NOMO-1 treated with dmso at 0.1 percent for 144 hours (cell line): Measurements from ENCODE around the gene ACCS.

Source experiments
- DNase-seq: peaks from one replicate; lab custom pipeline; 2025; ENCODE audit not compliant: unreplicated experiment; lab: John Stamatoyannopoulos, UW

Gene ACCS, protein sequence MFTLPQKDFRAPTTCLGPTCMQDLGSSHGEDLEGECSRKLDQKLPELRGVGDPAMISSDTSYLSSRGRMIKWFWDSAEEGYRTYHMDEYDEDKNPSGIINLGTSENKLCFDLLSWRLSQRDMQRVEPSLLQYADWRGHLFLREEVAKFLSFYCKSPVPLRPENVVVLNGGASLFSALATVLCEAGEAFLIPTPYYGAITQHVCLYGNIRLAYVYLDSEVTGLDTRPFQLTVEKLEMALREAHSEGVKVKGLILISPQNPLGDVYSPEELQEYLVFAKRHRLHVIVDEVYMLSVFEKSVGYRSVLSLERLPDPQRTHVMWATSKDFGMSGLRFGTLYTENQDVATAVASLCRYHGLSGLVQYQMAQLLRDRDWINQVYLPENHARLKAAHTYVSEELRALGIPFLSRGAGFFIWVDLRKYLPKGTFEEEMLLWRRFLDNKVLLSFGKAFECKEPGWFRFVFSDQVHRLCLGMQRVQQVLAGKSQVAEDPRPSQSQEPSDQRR

DNA sequence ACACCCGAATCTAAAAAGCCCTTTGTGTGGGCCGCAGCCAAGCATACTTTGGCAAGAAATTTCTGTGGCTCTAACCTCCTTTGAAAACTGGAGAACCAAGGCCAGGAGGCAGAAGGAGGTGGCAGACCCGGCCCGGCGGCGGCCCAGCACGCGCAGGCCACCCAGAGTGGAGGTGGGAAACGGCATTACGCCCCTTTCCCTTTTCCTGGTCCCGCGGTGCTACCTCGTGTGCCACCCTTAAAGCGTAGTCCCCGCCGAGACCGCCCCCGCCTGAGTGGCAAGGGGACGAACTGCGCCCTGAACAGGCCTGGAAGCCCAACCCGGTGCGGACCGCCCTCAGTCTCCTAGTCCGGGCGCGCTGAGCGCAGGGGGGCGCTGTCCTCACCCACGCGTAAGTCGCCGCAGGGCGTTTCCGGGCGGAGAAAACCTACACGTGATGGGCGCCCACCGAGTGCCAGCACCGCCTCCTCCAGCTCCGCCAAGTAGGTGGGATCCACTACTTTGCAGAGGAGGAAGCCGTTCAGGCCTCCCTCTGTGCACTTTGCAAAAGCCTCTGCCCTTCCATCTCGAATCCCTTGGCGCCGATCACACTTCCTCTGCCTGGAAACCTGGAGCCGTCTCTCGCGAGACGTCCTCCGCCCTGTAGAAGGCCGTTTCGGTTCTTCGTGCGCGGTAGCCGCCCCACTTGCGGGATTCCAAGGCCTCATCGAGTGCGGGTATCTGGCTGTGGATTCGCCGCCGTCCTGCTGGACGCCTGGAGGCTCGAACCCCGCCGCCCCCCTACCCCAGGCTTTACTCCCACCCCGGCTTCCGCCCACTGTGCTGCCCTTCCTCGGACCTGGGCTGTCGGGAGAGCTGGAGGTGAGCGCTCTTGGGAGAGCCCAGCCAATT is at the start of gene ACCS:
ACCS (plus strand) TSS at position 430 of the 891 bp plus-strand sequence. CDS start 1,358 bp downstream, outside the sequence.
- DNase-seq = peak; percentile 95

DNA sequence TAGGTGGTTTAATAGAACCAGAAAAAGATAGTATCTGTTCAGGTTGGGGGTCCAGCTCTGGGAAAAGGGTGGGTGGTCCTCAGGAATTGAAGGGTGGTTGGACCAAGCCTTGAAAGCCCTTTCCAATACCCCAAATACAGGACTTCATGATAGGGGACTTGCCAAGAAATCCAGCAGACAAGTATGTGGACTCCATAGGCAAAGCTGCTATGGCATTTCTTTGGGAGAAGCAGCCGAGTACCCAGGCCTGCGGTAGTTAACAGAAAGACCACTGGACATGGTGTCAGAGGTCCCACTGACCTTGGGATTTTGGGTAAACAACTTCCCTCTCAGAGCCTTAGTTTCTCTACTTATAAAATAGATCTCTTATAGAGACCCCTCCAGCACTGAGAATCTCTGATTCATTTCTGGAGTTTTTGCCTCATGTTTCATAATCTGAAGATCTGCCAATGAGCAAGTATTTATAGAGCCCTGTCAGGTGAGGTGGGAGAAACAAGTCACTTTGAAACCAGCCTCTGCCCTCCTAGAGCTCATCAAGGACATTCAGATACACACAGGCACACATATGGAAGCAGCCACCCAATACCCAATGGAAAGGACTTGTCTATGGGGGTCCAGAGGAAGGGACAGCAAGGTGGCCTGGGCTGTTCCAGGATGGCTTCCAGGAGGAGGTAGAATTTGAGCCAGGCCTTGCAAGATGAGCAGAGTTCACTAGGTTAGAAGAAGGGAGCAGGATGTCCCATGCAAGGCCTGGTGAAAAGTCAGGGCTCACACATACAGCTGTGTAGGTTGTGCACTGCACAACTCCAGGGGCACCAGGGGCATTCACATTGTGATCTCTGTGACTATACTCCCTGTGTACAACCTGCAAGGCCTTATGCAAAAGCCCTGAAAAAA is 49.3 kb upstream of the ACCS start:
- DNase-seq = no peak

DNA sequence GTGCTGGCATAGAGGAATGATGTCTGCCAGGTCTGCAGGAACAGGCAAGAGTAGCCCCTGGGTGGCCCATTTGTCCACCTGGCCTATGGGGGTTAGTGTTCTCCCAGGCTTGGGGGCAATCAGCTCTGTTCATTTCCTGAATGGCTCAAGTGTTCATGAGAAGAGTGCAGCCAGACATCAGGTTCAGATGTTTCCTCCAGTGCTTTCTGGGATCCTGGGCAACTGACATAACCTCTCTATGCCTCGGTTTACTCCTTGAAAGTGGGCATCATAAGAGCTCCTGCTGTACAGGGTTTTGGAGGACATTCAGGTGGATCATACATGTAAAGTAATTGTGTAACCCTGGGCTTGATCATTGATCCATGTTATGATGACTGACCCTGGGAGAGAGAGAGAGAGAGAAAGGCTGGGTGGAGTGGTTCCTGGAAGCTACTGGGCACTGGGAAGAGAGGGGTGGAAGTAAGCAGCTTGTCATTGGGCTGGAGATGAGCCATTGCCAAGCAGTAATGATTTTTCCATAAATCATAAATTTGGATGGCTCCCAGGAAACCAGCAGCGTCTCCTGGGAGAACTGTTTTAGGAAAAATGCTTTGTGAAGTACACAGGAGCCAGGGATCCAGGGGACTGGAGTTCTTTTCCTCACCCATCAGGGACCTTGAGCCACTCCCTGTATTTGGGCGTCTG is 48.5 kb upstream of the ACCS start:
- no peak for DNase-seq

DNA sequence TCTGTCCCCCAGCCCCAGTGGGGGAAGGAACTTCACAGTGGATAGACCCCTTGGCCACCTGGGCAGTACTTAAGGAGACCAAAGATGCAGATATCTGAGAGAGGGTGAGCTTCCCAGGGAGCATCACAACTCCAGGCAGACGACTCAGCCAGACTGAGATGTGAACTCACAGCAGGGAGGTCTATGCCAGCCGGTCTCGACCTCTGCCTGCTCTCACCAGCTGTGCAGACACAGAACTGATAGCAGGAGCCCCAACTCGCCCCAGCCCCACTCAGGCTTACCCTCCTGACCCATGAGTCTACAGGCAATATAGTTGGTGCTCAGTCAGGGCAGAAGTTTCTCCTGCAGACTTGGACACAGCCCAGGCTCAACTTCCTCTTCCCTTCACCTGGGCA is 47.9 kb upstream of the ACCS start:
- no peak for DNase-seq

DNA sequence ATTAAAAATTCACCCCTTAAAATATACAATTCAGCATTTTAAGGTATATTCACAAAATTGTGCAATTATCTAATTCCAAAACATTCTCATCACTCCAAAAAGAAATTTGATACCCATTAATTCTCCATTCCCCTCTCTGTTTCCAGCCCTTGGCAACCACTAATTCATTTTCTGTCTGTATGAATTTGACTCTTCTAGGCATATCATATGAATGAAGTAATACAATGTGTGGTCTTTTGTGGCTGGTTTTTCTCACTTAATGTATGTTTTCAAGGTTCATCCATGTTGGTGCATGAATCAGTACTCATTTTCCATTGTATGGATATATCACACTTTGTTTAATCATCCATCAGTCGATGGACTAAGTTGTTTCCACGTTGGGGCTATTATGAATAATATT is 47.2 kb upstream of the ACCS start:
- no peak for DNase-seq

DNA sequence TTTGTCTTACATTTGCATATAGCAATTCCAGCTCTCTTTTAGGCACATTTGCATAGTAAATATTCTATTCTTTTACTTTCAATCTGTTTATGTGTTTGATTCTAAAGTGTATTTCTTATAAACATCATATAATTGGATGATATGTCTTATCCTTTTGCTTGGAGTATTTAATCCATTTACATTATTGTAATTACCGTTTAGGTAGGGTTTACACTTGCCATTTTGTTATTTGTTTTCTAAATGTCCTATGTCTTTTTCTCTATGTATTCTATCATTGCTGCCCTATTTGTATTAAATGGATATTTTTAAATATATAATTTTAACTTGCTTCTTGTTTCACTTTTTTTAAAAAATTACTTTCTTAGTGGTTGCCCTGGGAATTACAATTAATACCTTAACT is 41.1 kb upstream of the ACCS start:
- DNase-seq = no peak

DNA sequence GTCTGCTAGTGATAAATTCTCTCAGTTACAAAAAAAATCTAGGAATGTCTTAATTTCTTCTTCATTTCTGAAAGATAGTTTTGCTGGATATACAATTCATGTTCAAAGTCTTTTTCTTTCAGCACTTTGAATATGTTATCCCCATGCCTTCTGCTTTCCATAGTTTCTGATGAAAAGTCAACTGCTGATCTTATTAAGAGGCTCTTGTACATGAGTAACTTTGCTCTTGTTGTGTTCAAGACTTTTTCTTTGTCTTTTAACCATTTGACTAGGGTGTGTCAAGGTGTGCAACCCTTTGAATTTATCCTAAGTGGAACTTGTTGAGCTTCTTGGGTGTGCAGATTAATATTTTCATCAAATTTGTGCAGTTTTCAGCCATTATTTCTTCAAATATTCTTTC is 40.3 kb upstream of the ACCS start:
- DNase-seq = no peak

DNA sequence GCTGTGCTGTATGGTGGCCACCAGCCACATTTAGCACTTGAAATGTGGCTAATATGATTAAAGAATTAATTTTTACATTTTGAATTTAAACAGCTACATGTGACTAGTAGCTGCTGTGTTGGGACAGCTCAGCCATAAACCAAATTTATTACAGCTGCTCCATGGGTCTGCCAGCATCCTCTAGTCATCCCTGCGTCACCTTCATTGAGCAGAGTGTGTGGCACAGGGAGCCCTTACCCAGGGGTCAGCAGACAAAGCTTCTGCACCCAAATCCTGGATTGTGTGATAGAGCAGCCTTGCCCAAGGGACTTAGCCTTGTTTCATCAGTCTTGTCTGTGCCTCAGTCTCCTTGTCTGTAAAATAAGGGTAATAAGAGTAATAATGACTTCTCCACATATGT is 37.7 kb upstream of the ACCS start:
- no peak for DNase-seq

DNA sequence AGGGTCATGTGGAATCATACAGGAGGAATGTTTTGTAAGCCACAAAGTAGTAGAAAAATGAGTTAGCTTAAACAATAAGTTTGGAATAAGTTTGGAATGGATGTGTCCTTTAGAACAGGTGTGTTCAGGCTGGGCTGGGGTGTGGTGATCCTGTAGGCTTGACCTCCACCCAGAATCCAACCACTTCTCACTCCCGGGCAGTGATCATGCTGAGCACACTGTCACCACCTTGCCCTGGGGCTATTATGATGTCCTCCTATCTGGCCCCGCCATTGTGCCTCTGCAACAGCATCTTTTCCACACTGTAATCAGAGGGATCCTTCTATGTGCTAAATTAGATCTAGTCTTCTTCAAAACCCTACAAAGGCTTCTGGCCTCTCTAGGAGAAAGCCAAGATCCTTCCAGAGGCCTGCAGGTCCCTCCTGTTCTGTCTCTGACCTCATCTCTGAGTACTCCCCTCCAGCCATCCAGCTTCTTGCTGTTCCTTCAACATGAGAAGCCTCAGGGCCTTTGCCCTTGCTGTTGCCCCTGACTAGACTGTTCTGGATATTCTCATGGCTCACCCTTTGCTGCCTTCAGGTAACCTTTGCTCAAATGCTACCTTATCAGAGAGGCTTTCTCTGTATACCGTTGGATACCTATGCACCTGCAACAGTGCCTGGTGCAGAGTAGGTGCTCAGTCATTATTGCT is 37.1 kb upstream of the ACCS start:
- no peak for DNase-seq

DNA sequence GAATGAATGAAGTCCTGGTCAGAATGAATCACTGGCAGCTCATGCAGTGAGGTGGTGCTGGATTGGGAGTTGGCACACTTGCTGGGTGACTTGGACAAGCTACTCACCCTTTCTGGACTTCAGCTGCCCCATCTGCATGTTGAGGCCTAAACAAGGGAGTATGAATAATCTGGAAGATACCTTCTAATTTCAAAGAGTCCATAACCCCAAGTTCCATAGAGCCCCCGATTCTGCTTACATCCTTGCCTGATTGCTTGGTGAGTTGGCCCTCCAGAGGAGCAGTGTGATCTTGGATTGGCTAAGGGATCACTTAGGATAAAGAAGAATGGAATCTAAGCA is 36.6 kb upstream of the ACCS start:
- no peak for DNase-seq

DNA sequence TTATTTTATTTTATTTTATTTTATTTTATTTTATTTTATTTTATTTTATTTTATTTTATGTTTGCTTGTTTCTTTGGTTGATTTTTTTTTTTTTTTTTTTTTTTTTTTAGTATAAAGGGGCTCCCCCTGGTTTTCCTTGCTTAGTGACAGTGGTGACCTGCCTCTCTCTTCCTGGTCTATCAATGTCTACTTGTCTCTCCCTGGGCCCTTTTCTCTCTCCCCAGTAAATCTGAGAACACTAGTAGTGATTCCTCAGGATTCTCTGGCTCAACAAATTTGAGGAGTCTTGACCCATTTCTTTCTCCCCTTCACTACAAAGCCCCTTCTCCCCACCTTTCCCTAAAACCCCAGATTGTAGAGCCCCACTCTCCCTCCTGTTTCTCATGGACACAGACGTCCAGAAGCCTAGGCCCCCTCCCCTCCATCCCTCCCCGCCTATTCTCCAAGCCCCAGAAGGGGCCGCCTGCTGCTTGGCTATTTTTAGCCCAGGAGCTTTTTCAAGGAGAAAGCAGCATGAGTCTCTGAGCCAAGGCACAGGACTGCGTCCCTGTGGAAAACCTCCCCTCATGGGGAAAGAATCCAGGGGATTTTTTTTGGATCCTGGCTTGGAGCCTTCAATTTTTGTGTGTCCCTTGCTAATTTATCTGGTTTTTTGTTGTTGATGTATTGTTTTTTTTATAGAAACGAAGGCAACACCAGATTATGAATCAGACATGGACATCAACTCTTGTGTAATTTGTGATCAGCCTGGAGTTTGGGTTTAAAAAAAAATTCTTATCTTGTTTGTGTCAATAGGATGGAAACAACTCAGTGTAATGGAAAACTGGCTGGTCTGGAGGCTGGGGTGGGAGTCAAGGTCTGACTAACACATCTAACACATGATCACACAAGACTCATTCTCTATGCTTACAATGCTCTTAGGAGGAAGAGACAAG is 35.8 kb upstream of the ACCS start:
- DNase-seq = no peak

DNA sequence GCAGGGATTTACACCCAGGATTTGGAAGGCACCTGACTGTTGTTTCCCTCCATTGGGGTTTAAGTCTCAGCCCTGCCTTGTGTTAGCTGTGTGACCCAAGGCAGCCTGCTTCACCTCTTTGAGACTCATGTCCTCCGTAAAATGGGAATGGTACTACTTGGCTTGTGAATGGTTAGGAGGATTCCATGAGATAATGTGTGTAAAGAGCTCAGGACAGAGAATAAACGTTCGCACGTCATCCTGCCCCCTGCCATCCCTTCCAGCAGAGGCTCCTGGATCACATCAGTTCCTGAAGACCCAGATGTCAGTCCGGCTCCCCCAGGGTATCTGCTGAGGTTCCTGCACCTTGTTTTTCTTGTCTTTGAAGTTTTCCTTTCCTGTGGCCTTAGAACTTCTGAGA is 35.1 kb upstream of the ACCS start:
- no peak for DNase-seq

DNA sequence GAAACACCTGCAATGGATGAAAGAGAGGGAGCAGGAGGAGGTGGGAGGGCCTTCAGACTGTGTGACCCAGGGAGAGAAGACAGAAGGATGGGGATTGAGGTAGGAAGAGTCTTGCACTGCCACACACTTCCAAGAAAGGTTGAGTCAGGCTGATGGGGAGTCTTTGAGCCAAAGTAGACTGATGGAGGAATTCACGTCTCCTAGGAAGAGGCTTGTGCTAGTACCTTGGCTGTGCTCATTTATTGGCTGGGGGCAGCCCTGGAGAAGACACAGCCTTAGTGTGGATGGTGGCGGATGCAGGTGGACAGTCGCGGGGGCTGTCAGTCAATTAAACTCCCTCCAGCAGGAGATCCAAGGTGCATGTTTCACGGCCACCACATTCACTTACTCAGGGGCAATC is 34.5 kb upstream of the ACCS start:
- DNase-seq = no peak

DNA sequence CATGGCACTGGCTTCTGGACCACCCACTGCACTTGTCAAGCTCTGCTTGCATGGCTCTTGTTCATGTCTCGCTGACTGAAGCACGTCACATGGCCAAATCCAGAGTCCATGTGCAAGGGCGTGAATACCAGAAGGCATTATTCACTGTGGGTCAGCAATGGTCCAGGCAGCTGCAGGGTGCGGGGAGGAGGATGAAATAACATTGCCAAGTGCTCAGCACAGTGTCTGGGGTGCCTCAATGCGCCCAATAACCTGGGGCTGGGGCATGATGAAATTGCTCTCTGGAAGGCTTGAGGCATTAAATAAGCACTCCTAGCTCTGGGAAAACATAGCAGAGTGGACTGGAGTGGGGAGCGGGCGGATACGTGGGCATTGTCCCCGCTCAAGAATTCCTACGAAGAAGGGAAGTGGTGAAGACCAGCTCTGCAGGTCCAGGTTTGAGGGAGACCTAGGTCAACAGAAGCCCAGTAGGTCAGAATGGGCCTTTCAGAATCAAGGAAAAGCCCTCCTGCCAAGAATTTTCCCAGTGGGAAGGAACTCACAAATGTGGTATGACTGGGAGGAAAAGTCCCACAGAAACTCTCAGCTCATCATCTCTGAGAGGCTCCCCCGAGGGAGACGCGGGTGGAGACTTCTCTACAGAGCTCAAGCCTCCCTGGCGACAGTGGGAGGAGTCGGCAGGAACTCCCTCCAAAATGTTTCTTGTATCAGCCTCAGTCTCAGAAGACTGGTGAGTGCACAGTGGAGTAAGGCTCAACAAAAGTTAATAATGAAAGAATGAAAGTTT is 33.6 kb upstream of the ACCS start:
- DNase-seq = no peak

DNA sequence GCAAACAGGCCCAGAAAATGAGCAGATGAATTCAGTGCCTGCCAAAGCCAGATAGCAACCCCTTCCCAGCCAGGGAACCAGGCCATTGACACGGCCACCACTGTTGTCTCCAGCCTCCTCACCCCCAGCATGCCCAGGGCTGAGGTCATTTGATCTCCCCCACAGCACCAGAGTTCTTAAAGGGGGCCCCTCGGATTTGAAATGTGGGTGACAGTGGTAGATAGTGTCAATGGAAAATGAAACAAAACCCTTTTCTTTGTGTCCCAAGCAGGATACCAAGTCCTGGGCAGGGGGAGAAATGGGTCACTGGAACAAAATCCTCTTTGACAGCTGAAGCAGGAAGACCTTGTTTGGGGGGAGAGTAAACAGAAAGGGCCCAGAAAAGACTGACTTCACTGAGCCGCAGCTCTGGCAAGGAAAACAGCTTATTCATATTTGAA is 32.6 kb upstream of the ACCS start:
- no peak for DNase-seq

DNA sequence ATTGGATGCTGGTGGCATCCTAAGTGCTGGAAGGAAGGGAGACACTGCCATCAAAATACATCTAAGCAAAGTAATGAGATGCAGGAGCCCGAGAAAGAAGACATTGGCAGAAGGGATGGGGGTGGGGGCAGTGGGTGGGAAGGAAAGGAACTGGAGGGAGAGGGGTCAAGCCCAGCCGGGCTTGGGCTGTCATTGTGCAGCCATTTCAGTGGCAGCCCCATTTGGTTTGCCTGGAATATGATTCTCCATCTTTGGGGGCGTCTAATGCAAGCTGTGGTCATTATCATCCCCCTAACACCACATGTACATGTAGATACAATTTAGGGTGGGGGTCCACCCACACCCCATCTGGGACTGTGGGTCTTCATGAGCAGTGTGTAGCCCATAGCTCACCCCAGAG is 32.2 kb upstream of the ACCS start:
- no peak for DNase-seq

DNA sequence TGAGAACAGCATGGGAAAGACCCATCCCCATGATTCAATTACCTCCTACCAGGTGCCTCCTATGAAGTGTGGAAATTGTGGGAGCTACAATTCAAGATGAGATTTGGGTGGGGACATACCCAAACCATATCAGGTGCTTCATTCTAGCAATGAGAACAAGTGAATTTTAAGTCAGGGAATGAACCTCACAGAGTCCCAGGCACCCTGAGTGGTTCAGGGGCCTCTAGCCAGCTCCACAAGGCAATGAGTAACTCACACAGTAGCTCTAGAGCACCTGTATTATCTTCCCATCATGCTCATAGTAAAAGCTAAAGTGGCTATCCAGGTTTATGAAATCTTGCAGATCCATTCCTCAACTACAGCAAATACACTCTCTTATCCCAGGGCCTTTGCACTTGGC is 31.4 kb upstream of the ACCS start:
- DNase-seq = no peak
